ENCODE measurements around the gene TP53RK.

Gene TP53RK

GRCh38 chr20:46648903-46649649, 40.2 kb downstream of the TP53RK start:
- Histone ChIP-seq H3K27ac (no peak overlapping the region), H3K4me3 (no peak overlapping the region)
- TF ChIP-seq CTCF (IDR thresholded peaks at IDR 0.05) = no peak
- DNase-seq (ENCODE audit: low spot score) = no peak

GRCh38 chr20:46647469-46647868, 41.8 kb downstream of the TP53RK start:
- no peak for TF ChIP-seq CTCF (IDR thresholded peaks at IDR 0.05)
- no peak for DNase-seq (ENCODE audit: low spot score)
- Histone ChIP-seq H3K4me3 (no peak overlapping the region), H3K27ac (no peak overlapping the region)

- Histone ChIP-seq H3K4me3 (no peak overlapping the region), H3K27ac (no peak overlapping the region)
- DNase-seq (ENCODE audit: low spot score) = no peak
- TF ChIP-seq CTCF (IDR thresholded peaks at IDR 0.05) = no peak
Measured at GRCh38 chr20:46646659-46647380, 42.4 kb downstream of the TP53RK start.

- no peak for DNase-seq (ENCODE audit: low spot score)
- no peak for TF ChIP-seq CTCF (IDR thresholded peaks at IDR 0.05)
- no peak overlapping the region for H3K4me3 ChIP-seq
Measured at GRCh38 chr20:46646122-46646521, 43.1 kb downstream of the TP53RK start.

GRCh38 chr20:46644733-46645132, 44.5 kb downstream of the TP53RK start:
- no peak for DNase-seq (ENCODE audit: low spot score)
- TF ChIP-seq CTCF (IDR thresholded peaks at IDR 0.05) = no peak
- no peak overlapping the region for H3K27ac ChIP-seq
- H3K4me3 ChIP-seq = no peak overlapping the region

More at GRCh38 chr20:46646122-46646521, 43.1 kb downstream of the TP53RK start:
- H3K27ac ChIP-seq = no peak overlapping the region

GRCh38 chr20:46644160-46644559, 45.1 kb downstream of the TP53RK start:
- Histone ChIP-seq H3K27ac (no peak overlapping the region), H3K4me3 (no peak overlapping the region)
- no peak for TF ChIP-seq CTCF (IDR thresholded peaks at IDR 0.05)
- no peak for DNase-seq (ENCODE audit: low spot score)

- no peak for TF ChIP-seq CTCF (IDR thresholded peaks at IDR 0.05)
- DNase-seq (ENCODE audit: low spot score) = no peak
- Histone ChIP-seq H3K4me3 (no peak overlapping the region), H3K27ac (no peak overlapping the region)
Measured at GRCh38 chr20:46642969-46643343, 46.3 kb downstream of the TP53RK start.

Data from coronary artery (tissue), 2 donors.